Ishikawa (cell line): Measurements from ENCODE around the gene NR2F1-AS1.

ENCODE experiments used
- MAX ChIP-seq: IDR thresholded peaks from 2 replicates; pipeline ENCODE4 v1.6.1; 2012
- TCF12 ChIP-seq: IDR thresholded peaks from 2 replicates; pipeline ENCODE4 v1.6.1; 2012; ENCODE audit warnings: low read depth

- TF ChIP-seq TCF12 (no peak), MAX (no peak)
Measured at GRCh38 chr5:93401634-93402213, 179.3 kb downstream of the NR2F1-AS1 start.
